Small intestine (tissue), 7 donors: ENCODE data around the gene ZNF500. TPM values are rescaled to one million over a fixed set of nuclear protein-coding genes. Genes with fewer than 3 reads are reported as not detected.

Experiments used
- DNase-seq, 2 donors: peaks; one replicate each; pipeline versions ENCODE4 v3.0.0 to v3.0.0-alpha.2; 2013
- FAIRE-seq: peaks from 2 replicates; lab custom pipeline; 2012; peaks lifted over from hg19 to GRCh38; lab: Jason Lieb, UNC
- H3K27ac ChIP-seq, 3 donors: one replicate each; pipeline ENCODE4 v1.5.1; 2013; ENCODE audit warnings: low read length in 2 of 3, mild to moderate bottlenecking in 2 of 3, control low read depth in 1 of 3, inconsistent platforms in 1 of 3, low read depth in 1 of 3, moderate library complexity in 1 of 3
- H3K27me3 ChIP-seq, 3 donors: one replicate each; pipeline ENCODE4 v1.6.1; 2013; ENCODE audit warnings: low read length in 3 of 3, inconsistent platforms in 1 of 3; ENCODE audit not compliant: control insufficient read depth in 3 of 3, insufficient read depth in 3 of 3
- H3K36me3 ChIP-seq, 3 donors: one replicate each; pipeline ENCODE4 v1.6.1; 2013; ENCODE audit warnings: low read length in 3 of 3, inconsistent platforms in 1 of 3, low read depth in 1 of 3, mild to moderate bottlenecking in 1 of 3, moderate library complexity in 1 of 3; ENCODE audit not compliant: control insufficient read depth in 3 of 3, insufficient read depth in 2 of 3
- H3K4me1 ChIP-seq, 3 donors: one replicate each; pipeline ENCODE4 v1.6.1; 2013; ENCODE audit warnings: low read length in 2 of 3, inconsistent platforms in 1 of 3, low read depth in 1 of 3, mild to moderate bottlenecking in 1 of 3, moderate library complexity in 1 of 3; ENCODE audit not compliant: control insufficient read depth in 3 of 3, insufficient read depth in 2 of 3
- H3K4me3 ChIP-seq, 3 donors: one replicate each; pipeline ENCODE4 v1.5.1; 2013; ENCODE audit warnings: low read length in 3 of 3, control low read depth in 1 of 3, inconsistent platforms in 1 of 3, low read depth in 1 of 3, mild to moderate bottlenecking in 1 of 3, moderate library complexity in 1 of 3
- H3K9me3 ChIP-seq, 2 donors: one replicate each; pipeline ENCODE4 v1.6.1; 2013; ENCODE audit warnings: low read depth in 1 of 2, low read length in 1 of 2; ENCODE audit not compliant: control insufficient read depth in 2 of 2, insufficient read depth in 1 of 2
- WGBS, 3 donors: extraction: QIAGEN DNeasy Blood & Tissue Kit; methylation state at CpG; one replicate each; pipeline ENCODE4 v1.1.7; 2013; 5-methylcytosine and 5-hydroxymethylcytosine counted together
- polyA plus RNA-seq, 4 donors: library from polyadenylated mRNA; stranded (reverse) in 3 of 4; unstranded in 1 of 4; fragments of 200-250 nt in 3 of 4; fragments of 120-200 nt in 1 of 4; gene quantifications; one replicate each; pipeline versions ENCODE4 v1.2.1 to v1.2.3, GENCODE V29; 2013
- donor health status: healthy with polysubstance abuse.
- donor health status: control.
- donor health status: control.
- donor health status: Bipolar disorder and iron deficiency.
- donor health status: healthy.

Gene ZNF500
- polyA plus RNA-seq, 4 donors, result 2.0 to 11.1 (median 6.6) TPM

GRCh38 chr16:4704491-4704890 lies 62.5 kb downstream of the ZNF500 start:
- H3K4me1 ChIP-seq, result peaks cover 0 to 15% (median 0%) of the 10 kb centered on the region in 3 donors
- no peak overlapping the region for H3K4me3 ChIP-seq
- DNase-seq (no peak), FAIRE-seq (no peak)
- whole genome bisulfite sequencing, 3 donors, result 74 to 88% (median 78%) methylated on average over 8 of the region's 8 CpGs
- no peaks in the 10 kb centered on the region for H3K9me3 ChIP-seq
- H3K27ac ChIP-seq, result no peak overlapping the region
- no peaks in the 10 kb centered on the region for H3K27me3 ChIP-seq
- H3K36me3 ChIP-seq, result peaks cover 4 to 75% (median 11%) of the 10 kb centered on the region in 3 donors

- Histone ChIP-seq H3K4me1 (peaks cover 0 to 15% (median 0%) of the 10 kb centered on the region in 3 donors), H3K36me3 (peaks cover 4 to 79% (median 11%) of the 10 kb centered on the region in 3 donors), H3K27me3 (no peaks in the 10 kb centered on the region), H3K9me3 (no peaks in the 10 kb centered on the region), H3K27ac (no peak overlapping the region), H3K4me3 (no peak overlapping the region)
- DNase-seq (no peak), FAIRE-seq (no peak)
- 79 to 88% (median 85%) methylated on average over 7 of the region's 7 CpGs for WGBS, 3 donors
Observed at GRCh38 chr16:4703906-4704305, 63.1 kb downstream of the ZNF500 start.

- Histone ChIP-seq H3K27ac (peak overlapping the region in 1 of 3 donors; percentile 79), H3K4me3 (no peak overlapping the region), H3K36me3 (peaks cover 4 to 88% (median 11%) of the 10 kb centered on the region in 3 donors), H3K9me3 (no peaks in the 10 kb centered on the region), H3K4me1 (peaks cover 0 to 15% (median 0%) of the 10 kb centered on the region in 3 donors), H3K27me3 (no peaks in the 10 kb centered on the region)
- WGBS, 3 donors, result 61 to 67% (median 63%) methylated on average over 7 of the region's 7 CpGs
- FAIRE-seq, result no peak
- DNase-seq, result peak in 1 of 2 donors; percentile 37
Observed at GRCh38 chr16:4702466-4702808, 64.5 kb downstream of the ZNF500 start.

- peak overlapping the region in 1 of 3 donors; percentile 79 for H3K27ac ChIP-seq
- H3K4me1 ChIP-seq, result peaks cover 0 to 15% (median 0%) of the 10 kb centered on the region in 3 donors
- FAIRE-seq, result no peak
- no peak overlapping the region for H3K4me3 ChIP-seq
- no peaks in the 10 kb centered on the region for H3K27me3 ChIP-seq
- WGBS, 3 donors, result 89 to 90% (median 90%) methylated on average over 15 to 17 of the region's 17 CpGs
- peaks cover 4 to 88% (median 11%) of the 10 kb centered on the region in 3 donors for H3K36me3 ChIP-seq
- peak in 1 of 2 donors; percentile 71 for DNase-seq
- no peaks in the 10 kb centered on the region for H3K9me3 ChIP-seq
Observed at GRCh38 chr16:4701791-4702465, 65.0 kb downstream of the ZNF500 start.

GRCh38 chr16:4700997-4701743 lies 65.8 kb downstream of the ZNF500 start:
- Histone ChIP-seq H3K4me1 (peaks cover 0 to 23% (median 0%) of the 10 kb centered on the region in 3 donors), H3K27ac (no peak overlapping the region), H3K27me3 (no peaks in the 10 kb centered on the region), H3K4me3 (no peak overlapping the region), H3K9me3 (no peaks in the 10 kb centered on the region), H3K36me3 (peaks cover 4 to 89% (median 6%) of the 10 kb centered on the region in 3 donors)
- DNase-seq (no peak), FAIRE-seq (no peak)
- 90 to 91% (median 91%) methylated on average over 33 of the region's 33 CpGs for WGBS, 3 donors

GRCh38 chr16:4700380-4700996 lies 66.5 kb downstream of the ZNF500 start:
- peaks cover 6 to 91% (median 7%) of the 10 kb centered on the region in 3 donors for H3K36me3 ChIP-seq
- FAIRE-seq, result no peak
- DNase-seq, result peak in 1 of 2 donors; percentile 29
- H3K9me3 ChIP-seq, result no peaks in the 10 kb centered on the region
- H3K27me3 ChIP-seq, result no peaks in the 10 kb centered on the region
- no peak overlapping the region for H3K27ac ChIP-seq
- H3K4me3 ChIP-seq, result no peak overlapping the region
- WGBS, 3 donors, result 89 to 93% (median 91%) methylated on average over 12 to 13 of the region's 13 CpGs
- peaks cover 0 to 30% (median 0%) of the 10 kb centered on the region in 3 donors for H3K4me1 ChIP-seq

- Histone ChIP-seq H3K27ac (no peak overlapping the region), H3K36me3 (peaks cover 5 to 86% (median 7%) of the 10 kb centered on the region in 3 donors), H3K4me3 (no peak overlapping the region), H3K4me1 (peaks cover 0 to 38% (median 0%) of the 10 kb centered on the region in 3 donors), H3K9me3 (no peaks in the 10 kb centered on the region), H3K27me3 (no peaks in the 10 kb centered on the region)
- DNase-seq (no peak), FAIRE-seq (no peak)
- WGBS, 3 donors, result 90 to 94% (median 93%) methylated on average over 19 of the region's 19 CpGs
Observed at GRCh38 chr16:4699046-4699556, 67.9 kb downstream of the ZNF500 start.
